RPMI7951 (cell line): ENCODE results near the gene MCC. TPM values are rescaled to one million over a fixed set of nuclear protein-coding genes. Genes with fewer than 3 reads are reported as not detected.
A peak's percentile ranks its signal among the peaks of the same experiment; 100 is the strongest.
"Not testable (repeated sequence)": the region's sequence is repeated elsewhere in the genome, so short reads cannot be mapped to it uniquely, and the experiment has no call there.

ENCODE experiments used
- DNase-seq: peaks from one replicate; pipeline ENCODE4 v3.0.0-alpha.2; 2012; ENCODE audit warnings: low read depth
- total RNA-seq: library from RNA; depleted of rRNA; stranded (reverse); fragments of >200 nt; shearing (Covaris generic); gene quantifications from 2 replicates; pipeline ENCODE4 v1.2.3, GENCODE V29; 2014

The MCC gene
- total RNA-seq, 1 experiment from 2014 or later, result 11.3 TPM

DNA sequence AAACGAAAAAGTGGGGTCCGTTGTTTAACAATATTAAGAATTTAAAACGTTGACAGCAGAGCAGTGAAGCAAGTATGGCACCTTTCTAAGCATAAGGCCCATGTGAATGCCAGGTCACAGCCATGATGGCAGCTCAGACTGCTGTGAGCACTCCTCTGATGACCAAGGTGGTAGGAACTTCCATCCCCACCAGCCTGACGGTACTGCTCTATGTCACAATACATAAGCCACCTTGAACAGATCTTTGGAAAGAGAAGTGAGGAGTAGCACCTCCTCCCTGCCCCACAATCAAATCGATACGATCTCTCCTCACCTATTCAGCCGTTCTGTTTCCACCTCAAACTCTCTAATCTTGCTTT is 405.7 kb downstream of the MCC start:
- DNase-seq, result no peak

DNA sequence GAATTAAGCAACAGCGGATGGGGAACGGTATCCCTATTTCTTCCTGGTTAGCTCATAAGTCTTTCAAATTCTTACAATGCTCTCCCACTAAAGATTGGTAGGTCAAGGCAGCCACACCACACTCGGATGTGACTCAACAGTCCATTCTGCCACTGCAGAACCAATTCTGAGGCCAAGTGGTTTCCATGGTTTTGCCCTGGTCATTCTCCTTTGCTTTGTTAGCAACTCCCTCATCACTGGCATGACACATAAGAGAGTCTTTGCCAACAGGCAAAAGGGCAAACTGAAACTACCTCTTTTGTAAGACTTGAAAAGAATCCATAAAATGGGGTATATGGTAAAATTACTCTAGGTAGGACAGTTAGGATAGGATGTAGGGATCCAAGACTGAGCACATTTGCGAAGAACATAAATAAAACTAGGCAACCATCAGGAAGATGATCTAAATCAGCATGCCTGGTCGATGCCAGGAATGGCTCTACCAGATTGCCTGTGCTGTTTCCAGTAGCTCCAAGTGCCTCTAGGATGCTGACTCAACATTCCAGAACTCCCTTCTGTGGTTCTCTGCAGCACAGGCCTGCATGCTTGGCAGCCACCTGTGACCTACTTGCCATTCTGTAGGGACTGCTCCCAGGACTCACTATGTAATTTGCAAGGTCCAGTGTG is 406.2 kb downstream of the MCC start:
- DNase-seq, result peak; percentile 97

GRCh38 chr5:113081091-113081839 is 407.0 kb downstream of the MCC start:
- DNase-seq, result no peak

GRCh38 chr5:113076649-113077048 is 411.6 kb downstream of the MCC start:
- DNase-seq, result not testable (repeated sequence)

GRCh38 chr5:113075019-113075418 is 413.2 kb downstream of the MCC start:
- DNase-seq, result no peak

DNA sequence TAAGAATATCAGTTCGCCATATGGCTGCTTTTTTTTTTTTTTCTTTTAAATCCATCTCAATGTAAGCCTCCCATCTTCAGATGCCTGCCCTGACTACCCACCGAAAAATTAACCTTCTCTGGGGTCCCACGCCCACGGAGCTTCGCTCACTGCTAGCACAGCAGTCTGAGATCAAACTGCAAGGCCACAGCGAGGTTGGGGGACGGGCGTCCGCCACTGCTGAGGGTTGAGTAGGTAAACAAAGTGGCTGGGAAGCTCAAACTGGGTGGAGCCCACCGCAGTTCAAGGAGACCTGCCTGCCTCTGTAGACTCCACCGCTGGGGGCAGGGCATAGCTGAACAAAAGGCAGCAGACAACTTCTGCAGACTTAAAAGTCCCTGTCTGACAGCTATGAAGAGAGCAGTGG is 414.6 kb downstream of the MCC start:
- DNase-seq, result not testable (repeated sequence)

GRCh38 chr5:113071401-113071800 is 416.9 kb downstream of the MCC start:
- DNase-seq, result no peak

DNA sequence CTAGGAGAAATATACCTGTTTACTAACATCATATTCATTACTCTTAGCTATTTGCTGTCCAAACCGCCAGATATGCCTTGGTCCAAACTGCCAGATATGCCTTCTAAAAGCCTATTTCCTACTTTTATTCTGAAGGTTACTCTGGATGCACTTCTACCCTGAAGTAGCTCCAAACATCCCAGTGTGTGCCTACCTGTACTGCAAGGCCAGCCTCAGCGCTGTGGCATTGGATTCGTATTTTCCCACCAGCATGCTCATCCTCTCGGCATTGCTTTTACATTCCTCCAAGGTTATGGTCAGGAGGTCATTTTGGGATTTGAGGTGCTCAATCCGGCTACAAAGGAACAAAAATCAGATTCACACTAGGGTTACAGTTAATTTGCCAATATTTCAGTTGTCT is 417.4 kb downstream of the MCC start:
- no peak for DNase-seq

DNA sequence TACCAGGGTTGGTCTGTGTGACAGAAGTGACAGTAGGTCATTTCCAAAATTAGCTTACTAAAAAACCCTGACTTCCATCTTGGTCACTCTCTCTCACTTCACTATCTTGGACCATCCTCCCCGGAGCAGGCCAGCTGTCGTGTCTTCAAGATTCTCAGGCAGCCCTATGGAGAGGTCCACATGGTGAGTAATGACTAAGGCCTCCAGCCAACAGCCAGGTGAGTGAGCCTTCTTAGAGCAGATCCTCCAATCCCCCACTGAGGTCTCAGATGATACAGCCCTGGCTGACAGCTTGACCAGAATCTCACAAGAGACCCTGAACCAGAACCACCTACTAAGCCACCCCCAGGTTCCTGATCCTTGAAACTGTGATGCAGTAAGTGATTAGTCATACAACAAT is 419.7 kb downstream of the MCC start:
- no peak for DNase-seq

GRCh38 chr5:113067635-113068344 is 420.5 kb downstream of the MCC start:
- DNase-seq, result no peak

DNA sequence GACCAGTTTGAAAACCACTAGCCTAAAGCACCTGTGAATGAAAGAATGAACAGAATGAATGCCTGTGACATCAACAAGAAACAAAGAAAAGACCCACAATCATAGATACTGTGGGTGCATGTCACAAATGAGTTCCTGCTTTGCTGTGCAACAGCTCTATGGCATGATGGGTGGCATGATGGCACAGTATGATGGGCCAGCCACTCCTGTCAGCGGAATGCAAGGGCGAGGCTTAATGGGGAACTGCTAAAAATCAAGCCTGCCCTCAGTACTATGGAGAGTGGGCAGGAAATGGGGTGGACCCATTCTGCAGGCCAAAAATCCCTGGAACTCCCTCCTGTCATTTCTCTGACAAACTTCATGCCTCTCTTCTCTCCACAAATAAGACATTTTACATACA is 422.6 kb downstream of the MCC start:
- no peak for DNase-seq

DNA sequence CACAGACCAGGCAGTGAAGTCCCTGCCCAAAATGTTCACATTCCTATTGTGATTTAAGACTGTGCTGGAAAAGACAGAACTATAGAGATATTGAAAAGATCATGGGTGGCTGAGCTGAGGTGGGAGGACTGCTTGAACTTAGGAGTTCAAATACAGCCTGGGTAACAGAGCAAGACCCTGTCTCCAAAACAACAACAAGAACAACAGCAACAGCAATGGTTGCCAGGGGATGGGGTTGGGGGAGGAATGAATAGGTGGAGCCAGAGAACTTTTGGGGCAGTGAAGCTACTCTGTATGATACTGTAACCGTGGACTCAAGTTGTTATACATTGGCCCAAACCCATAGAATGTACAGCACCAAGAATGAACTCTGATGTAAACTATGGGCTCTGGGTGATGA is 423.4 kb downstream of the MCC start:
- no peak for DNase-seq

GRCh38 chr5:113063927-113064326 is 424.3 kb downstream of the MCC start:
- DNase-seq, result no peak

DNA sequence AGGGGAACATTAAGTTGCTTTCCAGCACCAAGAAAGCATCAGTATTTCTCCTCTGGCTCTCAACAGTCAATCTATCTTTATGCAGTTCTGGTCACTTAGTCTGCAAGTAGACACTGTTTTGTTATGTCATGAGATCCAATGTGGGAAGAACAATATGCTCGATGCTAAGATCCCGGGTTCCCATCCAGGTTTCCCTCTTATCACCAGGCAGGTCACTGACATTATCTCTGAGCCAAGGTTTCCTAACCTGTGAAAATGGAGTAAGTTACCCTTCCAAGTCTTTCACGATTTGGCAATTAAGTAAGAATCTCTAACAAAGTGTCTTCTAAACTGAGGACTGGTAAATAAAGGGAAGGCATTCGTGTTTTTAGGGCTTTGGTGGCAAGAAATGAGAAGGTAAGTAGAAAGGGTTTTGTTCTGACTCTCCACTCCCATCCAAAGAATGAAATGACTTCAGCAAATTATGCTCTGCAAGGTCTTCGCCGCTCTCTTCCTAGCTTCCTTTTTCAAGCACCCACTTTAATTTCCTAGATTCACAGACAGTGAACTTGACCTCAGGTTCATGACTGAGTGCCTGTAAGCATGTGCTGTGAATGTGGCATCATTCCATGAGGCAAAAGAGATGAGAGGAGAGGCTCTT is 425.3 kb downstream of the MCC start:
- no peak for DNase-seq

DNA sequence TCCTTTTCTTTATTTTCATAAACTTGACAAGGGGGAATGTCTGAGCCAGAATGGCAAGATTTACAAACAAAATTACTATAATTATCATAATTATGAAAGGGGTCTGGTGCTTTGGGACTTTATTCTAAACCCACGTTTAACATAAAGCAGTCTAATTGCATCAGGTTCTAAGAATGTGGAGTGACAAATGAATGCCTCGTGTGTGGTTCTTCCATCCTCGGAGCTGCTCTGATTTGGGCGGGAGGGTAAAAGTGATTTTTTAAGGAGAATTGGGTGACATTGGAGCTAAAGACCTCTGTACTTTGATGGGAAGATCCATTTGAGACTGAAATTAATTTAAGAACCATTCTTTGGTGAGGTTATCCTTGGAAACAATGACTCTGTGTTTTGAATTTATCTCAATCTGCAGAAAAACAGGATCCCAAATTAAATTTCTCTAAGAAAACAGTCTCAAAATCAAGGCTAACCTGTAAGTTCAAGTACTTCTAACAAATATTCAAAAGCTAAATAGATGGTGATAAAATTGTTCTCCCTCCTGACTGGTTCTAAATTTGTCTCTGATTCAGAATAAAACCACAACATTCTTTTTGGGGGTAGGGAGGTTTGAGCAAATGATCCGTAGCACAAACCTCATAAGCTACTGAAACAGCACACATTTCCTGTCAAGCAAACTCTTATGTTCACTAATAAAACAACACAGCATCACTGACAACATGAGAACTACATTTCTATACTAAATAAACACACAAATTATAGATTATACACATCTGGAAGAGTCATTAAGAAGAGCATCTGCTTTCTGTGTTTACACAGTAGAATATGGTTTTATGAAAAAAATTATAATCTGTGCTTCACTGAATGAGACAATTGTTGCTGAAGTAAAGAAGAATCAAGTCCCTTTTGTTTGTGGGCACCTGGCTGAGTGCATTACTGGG is 426.1 kb downstream of the MCC start:
- DNase-seq, result peak; percentile 69

- DNase-seq, result peak; percentile 40
These were observed 427.7 kb downstream of the MCC start for GRCh38 chr5:113060408-113061025.

- DNase-seq, result peak; percentile 90
These were observed 428.8 kb downstream of the MCC start for GRCh38 chr5:113059232-113060040.

- DNase-seq, result no peak
These were observed 429.5 kb downstream of the MCC start for GRCh38 chr5:113058706-113059226.

- DNase-seq, result no peak
These were observed 430.0 kb downstream of the MCC start for GRCh38 chr5:113058269-113058668.

DNA sequence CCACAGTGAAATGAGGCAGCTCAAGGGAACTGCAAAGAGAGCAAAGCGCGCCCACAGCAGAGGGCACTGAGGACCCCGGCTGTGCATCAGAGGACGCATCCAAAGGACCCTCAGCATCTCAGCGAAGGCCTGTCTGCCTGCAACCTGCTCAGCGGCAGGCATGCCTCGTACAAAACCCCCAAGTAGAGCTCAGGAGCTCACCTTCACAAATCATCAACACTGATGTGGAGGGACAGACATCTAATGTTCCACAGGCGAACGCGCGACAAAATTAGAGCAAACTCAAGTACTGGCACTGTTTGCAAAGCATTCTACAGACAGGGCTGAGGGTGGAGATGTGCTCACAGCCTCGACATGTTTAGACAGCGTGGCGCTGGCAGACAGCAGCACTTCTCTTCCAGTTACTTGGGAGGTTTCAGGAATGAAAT is 430.7 kb downstream of the MCC start:
- no peak for DNase-seq
